Measurements from ENCODE around the gene ACOX2. TPM values are rescaled to one million over a fixed set of nuclear protein-coding genes. Genes with fewer than 3 reads are reported as not detected.

ACOX2 gene
- total and polyA plus RNA-seq, 10 of the 15 experiments (the other 5 are each of a cell fraction or from before 2014, with no cell fraction given), result 0.72 TPM; not detected in 9

DNA sequence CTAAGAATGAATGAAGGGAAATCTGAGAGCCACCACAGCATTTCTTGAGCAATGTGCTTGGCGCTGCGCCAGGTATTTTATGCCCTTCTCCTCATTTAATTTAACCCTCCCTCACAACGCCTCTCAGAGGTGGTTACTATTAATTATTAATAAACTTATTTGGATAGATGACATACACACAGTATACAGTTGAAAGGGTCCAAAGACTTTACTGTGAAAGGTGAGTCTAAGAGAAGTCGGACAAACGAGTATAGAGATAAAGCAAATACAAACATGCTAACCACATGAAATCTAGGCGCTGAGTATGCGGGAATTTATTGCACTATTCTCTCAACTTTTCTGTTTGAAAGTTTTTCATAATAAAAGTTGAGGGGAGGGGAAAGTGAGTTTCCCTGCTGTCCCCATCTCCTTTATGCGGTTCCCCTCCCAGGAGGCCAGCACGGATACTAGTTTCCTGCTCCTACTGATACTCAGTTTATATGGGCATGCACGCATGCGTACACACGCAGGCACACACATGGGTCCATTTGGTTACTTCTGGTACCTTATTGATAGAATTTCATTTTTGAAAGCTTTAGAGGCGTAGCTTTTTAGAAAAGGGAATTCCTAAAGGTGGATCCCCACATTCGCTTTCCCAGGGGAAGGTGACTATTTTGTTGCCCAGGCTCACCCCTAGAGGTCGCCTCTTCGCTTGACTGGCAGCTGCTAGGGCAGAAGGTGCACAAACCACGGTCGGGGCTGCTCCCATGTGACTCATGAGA is 73.6 kb downstream of the ACOX2 start (continued):
- TF ChIP-seq, protein P1, sequence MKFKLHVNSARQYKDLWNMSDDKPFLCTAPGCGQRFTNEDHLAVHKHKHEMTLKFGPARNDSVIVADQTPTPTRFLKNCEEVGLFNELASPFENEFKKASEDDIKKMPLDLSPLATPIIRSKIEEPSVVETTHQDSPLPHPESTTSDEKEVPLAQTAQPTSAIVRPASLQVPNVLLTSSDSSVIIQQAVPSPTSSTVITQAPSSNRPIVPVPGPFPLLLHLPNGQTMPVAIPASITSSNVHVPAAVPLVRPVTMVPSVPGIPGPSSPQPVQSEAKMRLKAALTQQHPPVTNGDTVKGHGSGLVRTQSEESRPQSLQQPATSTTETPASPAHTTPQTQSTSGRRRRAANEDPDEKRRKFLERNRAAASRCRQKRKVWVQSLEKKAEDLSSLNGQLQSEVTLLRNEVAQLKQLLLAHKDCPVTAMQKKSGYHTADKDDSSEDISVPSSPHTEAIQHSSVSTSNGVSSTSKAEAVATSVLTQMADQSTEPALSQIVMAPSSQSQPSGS (IDR thresholded peaks at IDR 0.05; ENCODE audit: low read length), result 0 out of 2 replicates have a peak, but pooled peaks have one; percentile 20
- TF ChIP-seq ATF7 (IDR thresholded peaks at IDR 0.05; ENCODE audit: low read depth) (0 out of 2 replicates have a peak, but pooled peaks have one; percentile 23), ZNF207 (IDR thresholded peaks at IDR 0.05; ENCODE audit: borderline replicate concordance) (no peak), TCF12 (IDR thresholded peaks at IDR 0.05; ENCODE audit: low read depth, low read length) (peak; percentile 75; the same call in 1 of the 2 replicates), YY1 (IDR thresholded peaks at IDR 0.05; ENCODE audit: low read depth, low read length) (peak; percentile 55), RELA (IDR thresholded peaks at IDR 0.05; ENCODE audit: borderline replicate concordance, partially characterized antibody) (peak; percentile 32), PBX3 (IDR thresholded peaks at IDR 0.05; ENCODE audit: insufficient replicate concordance, low read depth, low read length) (peak; percentile 86), IKZF1 (conservative IDR thresholded peaks at IDR 0.05) (peak; percentile 78), RAD21 (IDR thresholded peaks at IDR 0.05; ENCODE audit: insufficient read depth, low read depth, low read length) (peak; percentile 67)
- TF ChIP-seq, protein P2, sequence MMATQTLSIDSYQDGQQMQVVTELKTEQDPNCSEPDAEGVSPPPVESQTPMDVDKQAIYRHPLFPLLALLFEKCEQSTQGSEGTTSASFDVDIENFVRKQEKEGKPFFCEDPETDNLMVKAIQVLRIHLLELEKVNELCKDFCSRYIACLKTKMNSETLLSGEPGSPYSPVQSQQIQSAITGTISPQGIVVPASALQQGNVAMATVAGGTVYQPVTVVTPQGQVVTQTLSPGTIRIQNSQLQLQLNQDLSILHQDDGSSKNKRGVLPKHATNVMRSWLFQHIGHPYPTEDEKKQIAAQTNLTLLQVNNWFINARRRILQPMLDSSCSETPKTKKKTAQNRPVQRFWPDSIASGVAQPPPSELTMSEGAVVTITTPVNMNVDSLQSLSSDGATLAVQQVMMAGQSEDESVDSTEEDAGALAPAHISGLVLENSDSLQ (IDR thresholded peaks at IDR 0.05), result peak; percentile 94
- TF ChIP-seq, protein P3, sequence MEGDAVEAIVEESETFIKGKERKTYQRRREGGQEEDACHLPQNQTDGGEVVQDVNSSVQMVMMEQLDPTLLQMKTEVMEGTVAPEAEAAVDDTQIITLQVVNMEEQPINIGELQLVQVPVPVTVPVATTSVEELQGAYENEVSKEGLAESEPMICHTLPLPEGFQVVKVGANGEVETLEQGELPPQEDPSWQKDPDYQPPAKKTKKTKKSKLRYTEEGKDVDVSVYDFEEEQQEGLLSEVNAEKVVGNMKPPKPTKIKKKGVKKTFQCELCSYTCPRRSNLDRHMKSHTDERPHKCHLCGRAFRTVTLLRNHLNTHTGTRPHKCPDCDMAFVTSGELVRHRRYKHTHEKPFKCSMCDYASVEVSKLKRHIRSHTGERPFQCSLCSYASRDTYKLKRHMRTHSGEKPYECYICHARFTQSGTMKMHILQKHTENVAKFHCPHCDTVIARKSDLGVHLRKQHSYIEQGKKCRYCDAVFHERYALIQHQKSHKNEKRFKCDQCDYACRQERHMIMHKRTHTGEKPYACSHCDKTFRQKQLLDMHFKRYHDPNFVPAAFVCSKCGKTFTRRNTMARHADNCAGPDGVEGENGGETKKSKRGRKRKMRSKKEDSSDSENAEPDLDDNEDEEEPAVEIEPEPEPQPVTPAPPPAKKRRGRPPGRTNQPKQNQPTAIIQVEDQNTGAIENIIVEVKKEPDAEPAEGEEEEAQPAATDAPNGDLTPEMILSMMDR (IDR thresholded peaks at IDR 0.05 in 2 of 3, conservative IDR thresholded peaks at IDR 0.05 in 1 of 3; ENCODE audit: control insufficient read depth in 2 of 3, extremely low read depth in 1 of 3, insufficient read depth in 1 of 3, low read depth in 3 of 3, low read length in 3 of 3), result peak; percentile 90 to 91 (median 90)
- TF ChIP-seq, protein P4, sequence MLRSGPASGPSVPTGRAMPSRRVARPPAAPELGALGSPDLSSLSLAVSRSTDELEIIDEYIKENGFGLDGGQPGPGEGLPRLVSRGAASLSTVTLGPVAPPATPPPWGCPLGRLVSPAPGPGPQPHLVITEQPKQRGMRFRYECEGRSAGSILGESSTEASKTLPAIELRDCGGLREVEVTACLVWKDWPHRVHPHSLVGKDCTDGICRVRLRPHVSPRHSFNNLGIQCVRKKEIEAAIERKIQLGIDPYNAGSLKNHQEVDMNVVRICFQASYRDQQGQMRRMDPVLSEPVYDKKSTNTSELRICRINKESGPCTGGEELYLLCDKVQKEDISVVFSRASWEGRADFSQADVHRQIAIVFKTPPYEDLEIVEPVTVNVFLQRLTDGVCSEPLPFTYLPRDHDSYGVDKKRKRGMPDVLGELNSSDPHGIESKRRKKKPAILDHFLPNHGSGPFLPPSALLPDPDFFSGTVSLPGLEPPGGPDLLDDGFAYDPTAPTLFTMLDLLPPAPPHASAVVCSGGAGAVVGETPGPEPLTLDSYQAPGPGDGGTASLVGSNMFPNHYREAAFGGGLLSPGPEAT (IDR thresholded peaks at IDR 0.05; ENCODE audit: low read depth), result 0 out of 2 replicates have a peak, but pooled peaks have one; percentile 29
